Measurements from ENCODE around the gene AUH. TPM values are rescaled to one million over a fixed set of nuclear protein-coding genes. Genes with fewer than 3 reads are reported as not detected.

The AUH gene
- total RNA-seq, 4 donors from 2014 or later, result 26.4 to 34.3 (median 31.2) TPM

GRCh38 chr9:91180930-91181268, 180.8 kb downstream of the AUH start:
- DNase-seq (ENCODE audit: low spot score) (no peak), ATAC-seq (ENCODE audit: low FRiP score) (no peak)
- TF ChIP-seq, protein P1, sequence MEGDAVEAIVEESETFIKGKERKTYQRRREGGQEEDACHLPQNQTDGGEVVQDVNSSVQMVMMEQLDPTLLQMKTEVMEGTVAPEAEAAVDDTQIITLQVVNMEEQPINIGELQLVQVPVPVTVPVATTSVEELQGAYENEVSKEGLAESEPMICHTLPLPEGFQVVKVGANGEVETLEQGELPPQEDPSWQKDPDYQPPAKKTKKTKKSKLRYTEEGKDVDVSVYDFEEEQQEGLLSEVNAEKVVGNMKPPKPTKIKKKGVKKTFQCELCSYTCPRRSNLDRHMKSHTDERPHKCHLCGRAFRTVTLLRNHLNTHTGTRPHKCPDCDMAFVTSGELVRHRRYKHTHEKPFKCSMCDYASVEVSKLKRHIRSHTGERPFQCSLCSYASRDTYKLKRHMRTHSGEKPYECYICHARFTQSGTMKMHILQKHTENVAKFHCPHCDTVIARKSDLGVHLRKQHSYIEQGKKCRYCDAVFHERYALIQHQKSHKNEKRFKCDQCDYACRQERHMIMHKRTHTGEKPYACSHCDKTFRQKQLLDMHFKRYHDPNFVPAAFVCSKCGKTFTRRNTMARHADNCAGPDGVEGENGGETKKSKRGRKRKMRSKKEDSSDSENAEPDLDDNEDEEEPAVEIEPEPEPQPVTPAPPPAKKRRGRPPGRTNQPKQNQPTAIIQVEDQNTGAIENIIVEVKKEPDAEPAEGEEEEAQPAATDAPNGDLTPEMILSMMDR (IDR thresholded peaks at IDR 0.05), result no peak

DNA sequence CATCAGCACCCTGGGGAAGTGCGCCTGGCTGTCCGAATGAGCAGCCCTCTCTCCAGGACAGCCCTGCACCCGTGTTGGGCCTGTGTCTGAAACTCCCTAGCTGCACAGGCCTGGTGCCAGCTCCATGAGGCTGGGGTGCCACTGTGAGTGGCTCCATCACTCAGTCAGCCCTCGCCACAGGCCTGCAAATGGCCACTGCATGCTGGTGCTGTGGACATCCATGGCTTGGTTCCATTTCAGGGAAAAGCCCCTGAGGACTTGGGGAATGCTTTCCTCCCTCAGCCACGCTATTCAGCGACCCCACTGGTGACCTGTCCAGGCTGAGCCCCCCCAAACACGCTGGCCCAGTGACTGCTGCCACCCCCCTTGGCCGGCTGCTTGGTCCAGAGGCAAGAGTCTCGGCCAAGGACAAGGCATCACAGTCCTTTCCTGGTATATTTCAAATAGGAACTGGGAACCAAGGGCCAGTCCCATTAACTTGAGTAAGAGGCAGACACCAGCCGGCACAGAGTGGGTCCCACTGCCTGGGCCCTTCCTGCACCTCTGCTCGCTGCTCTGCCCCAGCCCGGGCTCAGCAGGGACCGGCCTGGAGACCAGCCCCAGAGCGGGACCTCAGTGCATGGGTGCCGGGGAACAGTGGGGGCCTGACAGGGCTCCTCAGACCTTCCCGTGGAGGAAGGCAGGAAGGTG, 181.3 kb downstream of the AUH start:
- no peak for ATAC-seq (ENCODE audit: low FRiP score)
- TF ChIP-seq, protein P1 (IDR thresholded peaks at IDR 0.05), result no peak

DNA sequence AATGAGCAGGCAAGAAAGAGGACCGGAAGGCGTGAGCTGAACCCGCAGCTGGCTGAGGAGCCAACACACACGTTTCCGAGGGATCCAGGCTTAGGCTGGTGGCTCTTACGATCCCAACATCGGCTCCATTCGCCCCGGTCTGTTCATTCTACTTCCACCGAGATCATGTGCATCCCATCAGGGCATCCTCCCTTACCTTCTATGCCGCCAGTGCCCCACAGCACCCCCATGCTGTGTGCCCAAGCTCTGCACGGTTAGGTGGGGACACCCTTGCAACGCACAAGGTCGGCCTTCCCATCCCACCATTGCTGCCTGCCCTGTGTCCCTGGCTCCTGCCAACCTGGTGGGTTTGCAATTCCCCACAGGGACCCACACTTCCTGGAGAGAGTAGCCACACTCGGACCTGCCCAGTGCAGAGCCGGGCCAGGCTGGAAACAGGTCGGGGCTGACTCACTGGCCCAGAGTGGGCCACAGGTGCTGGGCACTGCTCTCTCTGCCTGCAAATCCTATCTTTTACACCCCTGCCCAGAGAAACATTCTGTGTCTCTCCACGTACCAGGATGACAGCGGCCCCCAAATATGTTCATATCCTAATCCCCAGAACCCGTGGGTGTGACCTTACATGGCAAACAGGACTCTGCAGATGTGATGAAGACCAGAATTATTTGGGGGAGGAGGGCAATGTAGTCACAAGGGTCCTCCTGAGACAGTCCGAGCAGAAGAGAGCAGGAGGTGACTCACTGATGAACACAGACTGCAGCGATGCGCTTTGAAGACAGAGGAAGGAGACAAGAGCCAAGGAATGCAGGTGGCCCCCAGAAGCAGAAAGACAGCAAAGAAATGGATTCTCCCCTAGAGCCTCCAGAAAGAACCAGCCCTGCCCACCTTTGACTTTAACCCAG, 182.2 kb downstream of the AUH start:
- DNase-seq (ENCODE audit: low spot score) (no peak), ATAC-seq (ENCODE audit: low FRiP score) (no peak)
- TF ChIP-seq, protein P1 (IDR thresholded peaks at IDR 0.05), result no peak

More for the DNA sequence above, 181.3 kb downstream of the AUH start:
- no peak for DNase-seq (ENCODE audit: low spot score)

DNA sequence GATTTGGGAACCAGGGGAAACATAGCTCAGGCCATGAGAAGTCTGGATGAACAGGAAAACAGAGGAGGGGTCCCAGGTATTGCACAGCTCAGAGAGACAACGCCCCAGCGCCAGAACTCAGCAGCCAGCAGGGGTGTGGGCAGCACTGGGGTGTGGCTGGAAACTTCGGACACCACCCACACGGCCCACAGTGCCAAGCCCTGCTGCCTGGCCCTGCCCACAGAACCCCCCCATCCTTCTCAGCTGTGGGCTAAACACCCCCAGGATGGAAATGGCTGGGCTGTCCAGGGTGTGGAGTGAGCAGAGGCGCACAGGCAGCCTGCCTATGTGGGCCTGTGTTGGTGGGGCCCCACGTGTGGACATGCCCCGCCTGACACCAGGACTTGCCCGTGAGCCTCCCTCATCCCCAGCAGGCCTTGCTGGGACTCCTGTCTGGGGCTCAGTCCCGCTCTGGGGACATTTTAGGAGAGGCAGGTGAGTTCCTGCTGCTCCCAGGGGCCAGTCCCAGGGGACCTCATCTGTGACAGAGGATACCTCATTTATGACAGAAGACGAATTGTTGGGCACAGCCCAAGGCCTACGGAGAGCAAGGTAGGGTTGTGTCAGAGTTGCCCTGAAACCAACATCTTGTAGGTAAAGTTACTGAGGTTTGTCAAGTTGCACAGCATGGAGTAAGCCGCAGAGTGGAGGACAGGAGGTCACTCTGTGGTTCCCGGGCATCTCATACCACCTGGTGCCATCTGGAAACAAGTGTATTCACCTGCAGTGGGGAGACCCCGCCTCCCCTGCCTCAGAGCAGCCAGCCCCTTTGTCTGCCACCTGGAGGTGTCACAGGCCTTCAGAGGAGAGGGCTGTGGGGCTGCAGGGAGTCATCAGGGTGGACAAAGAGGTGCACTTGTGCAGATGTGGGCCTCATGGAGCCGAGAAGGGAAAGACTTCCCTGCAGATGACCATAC, 183.2 kb downstream of the AUH start:
- TF ChIP-seq, protein P1 (IDR thresholded peaks at IDR 0.05), result no peak
- no peak for ATAC-seq (ENCODE audit: low FRiP score)

GRCh38 chr9:91177661-91178280, 183.9 kb downstream of the AUH start:
- DNase-seq (ENCODE audit: low spot score) (no peak), ATAC-seq (ENCODE audit: low FRiP score) (no peak)
- TF ChIP-seq, protein P1 (IDR thresholded peaks at IDR 0.05), result no peak

More for the DNA sequence above, 183.2 kb downstream of the AUH start:
- no peak for DNase-seq (ENCODE audit: low spot score)

- DNase-seq (ENCODE audit: low spot score) (no peak), ATAC-seq (ENCODE audit: low FRiP score) (no peak)
- TF ChIP-seq, protein P1 (IDR thresholded peaks at IDR 0.05), result no peak
Observed at GRCh38 chr9:91177081-91177480, 184.6 kb downstream of the AUH start.

All from omental fat pad (tissue), 4 donors.